Right atrium auricular region (tissue), 2 donors: ENCODE measurements around the gene SLC35B4. TPM values are rescaled to one million over a fixed set of nuclear protein-coding genes. Genes with fewer than 3 reads are reported as not detected.

Source experiments
- DNase-seq: peaks from one replicate; pipeline ENCODE4 v3.0.0-alpha.2; 2019; ENCODE audit warnings: low spot score
- H3K27ac ChIP-seq, 2 donors: fragments of 200-600 bp; sonication (generic); 1 replicate in 1 of 2; 2 replicates in 1 of 2; pipeline ENCODE4 v1.5.1; 2016 to 2019
- H3K27me3 ChIP-seq, 2 donors: fragments of 200-600 bp; sonication (generic); one replicate each; pipeline versions ENCODE4 v1.5.1 to v1.6.0; 2017 to 2019
- H3K36me3 ChIP-seq: fragments of 200-600 bp; sonication (generic); one replicate; pipeline ENCODE4 v1.5.1; 2016
- H3K4me1 ChIP-seq, 2 donors: fragments of 200-600 bp; sonication (generic); one replicate each; pipeline versions ENCODE4 v1.5.1 to v1.6.0; 2017 to 2019
- H3K4me3 ChIP-seq, 2 donors: fragments of 200-600 bp; sonication (generic); 1 replicate in 1 of 2; 2 replicates in 1 of 2; pipeline ENCODE4 v1.5.1; 2017 to 2019; ENCODE audit warnings: mild to moderate bottlenecking in 1 of 2, moderate library complexity in 1 of 2
- H3K9me3 ChIP-seq, 2 donors: fragments of 200-600 bp; sonication (generic); one replicate each; pipeline ENCODE4 v1.5.1; 2019
- total RNA-seq, 2 donors: library from RNA; depleted of rRNA; stranded (reverse); fragments of >200 nt; gene quantifications; one replicate each; pipeline ENCODE4 v1.1.0, GENCODE V29; 2016
- TF ChIP-seq, protein P1 (sequence below), 2 donors: fragments of 200-600 bp; sonication (generic); IDR thresholded peaks; one replicate each; pipeline ENCODE4 v1.5.1; 2019; ENCODE audit warnings: antibody characterized with exemption in 2 of 2

SLC35B4 gene
- total RNA-seq, 2 donors from 2014 or later: 3.4 to 4.8 TPM

DNA sequence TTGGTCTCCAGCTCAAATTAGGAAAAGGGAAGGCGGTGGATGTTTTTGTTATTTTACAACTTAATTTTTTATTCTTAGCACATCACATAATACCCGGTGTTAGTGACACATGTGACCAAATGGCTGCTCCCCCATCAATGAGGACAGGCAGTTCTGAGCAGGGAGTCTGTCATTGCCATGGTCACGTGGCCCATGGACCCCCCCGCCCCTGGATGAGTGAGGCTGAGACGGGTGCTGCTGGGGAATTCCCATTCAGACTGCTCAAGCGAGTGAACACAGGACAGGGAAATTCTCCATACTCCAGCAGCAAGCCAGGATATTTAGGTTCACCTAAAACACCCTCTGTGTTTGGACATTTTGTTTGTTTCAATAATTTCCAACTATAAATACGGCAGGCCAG lies 34.7 kb upstream of the SLC35B4 start:
- Histone ChIP-seq H3K9me3 (no peaks in the 10 kb centered on the region), H3K4me1 (no peaks in the 10 kb centered on the region), H3K27me3 (no peaks in the 10 kb centered on the region), H3K27ac (no peak overlapping the region), H3K4me3 (no peak overlapping the region), H3K36me3 (no peaks in the 10 kb centered on the region)
- no peak for DNase-seq
- TF ChIP-seq, protein P1, sequence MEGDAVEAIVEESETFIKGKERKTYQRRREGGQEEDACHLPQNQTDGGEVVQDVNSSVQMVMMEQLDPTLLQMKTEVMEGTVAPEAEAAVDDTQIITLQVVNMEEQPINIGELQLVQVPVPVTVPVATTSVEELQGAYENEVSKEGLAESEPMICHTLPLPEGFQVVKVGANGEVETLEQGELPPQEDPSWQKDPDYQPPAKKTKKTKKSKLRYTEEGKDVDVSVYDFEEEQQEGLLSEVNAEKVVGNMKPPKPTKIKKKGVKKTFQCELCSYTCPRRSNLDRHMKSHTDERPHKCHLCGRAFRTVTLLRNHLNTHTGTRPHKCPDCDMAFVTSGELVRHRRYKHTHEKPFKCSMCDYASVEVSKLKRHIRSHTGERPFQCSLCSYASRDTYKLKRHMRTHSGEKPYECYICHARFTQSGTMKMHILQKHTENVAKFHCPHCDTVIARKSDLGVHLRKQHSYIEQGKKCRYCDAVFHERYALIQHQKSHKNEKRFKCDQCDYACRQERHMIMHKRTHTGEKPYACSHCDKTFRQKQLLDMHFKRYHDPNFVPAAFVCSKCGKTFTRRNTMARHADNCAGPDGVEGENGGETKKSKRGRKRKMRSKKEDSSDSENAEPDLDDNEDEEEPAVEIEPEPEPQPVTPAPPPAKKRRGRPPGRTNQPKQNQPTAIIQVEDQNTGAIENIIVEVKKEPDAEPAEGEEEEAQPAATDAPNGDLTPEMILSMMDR (IDR thresholded peaks at IDR 0.05): no peak

DNA sequence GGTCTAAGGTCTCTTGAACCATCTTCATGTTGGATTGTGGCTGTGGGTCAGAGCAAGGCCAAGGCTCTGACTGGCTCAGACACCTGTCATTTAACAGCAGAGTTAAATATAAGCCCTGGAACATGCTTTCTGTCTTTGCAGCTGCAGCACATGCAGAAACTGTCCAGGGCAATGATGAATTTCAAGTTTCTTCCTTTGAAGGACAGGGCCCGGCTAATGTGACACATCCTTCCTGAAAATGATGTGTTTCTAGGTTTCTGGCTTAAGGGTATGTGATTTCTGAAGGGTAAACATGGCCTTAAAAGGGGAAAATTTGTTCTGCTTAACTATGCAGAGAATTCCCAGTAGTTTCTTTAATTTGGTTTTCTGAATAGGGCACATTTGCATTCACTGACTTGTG lies 34.0 kb upstream of the SLC35B4 start:
- Histone ChIP-seq H3K4me3 (no peak overlapping the region), H3K27ac (no peak overlapping the region), H3K9me3 (no peaks in the 10 kb centered on the region), H3K27me3 (no peaks in the 10 kb centered on the region), H3K36me3 (no peaks in the 10 kb centered on the region), H3K4me1 (no peaks in the 10 kb centered on the region)
- DNase-seq: no peak
- TF ChIP-seq, protein P1 (IDR thresholded peaks at IDR 0.05): no peak

DNA sequence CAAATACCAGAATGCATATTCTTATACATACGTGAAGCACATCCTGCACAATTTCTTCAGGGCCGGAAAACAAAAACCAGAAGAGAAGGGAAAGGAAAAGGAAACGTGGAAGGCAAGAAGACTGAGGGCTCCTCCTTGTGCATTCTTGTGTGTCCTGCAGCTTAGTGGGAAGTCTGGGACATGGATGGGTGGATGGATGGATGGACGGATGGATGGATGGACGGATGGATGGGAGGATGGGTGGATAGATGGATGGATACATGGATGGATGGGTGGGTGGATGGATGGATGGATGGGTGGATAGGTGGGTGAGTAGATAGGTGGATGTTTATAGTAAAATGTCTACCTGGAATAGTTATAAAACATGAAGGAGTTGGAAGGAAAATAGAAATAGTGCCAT lies 30.8 kb upstream of the SLC35B4 start:
- TF ChIP-seq, protein P1 (IDR thresholded peaks at IDR 0.05): no peak
- H3K9me3 ChIP-seq: no peaks in the 10 kb centered on the region
- no peak overlapping the region for H3K27ac ChIP-seq
- no peaks in the 10 kb centered on the region for H3K27me3 ChIP-seq
- no peak overlapping the region for H3K4me3 ChIP-seq
- H3K4me1 ChIP-seq: no peaks in the 10 kb centered on the region
- H3K36me3 ChIP-seq: no peaks in the 10 kb centered on the region
- no peak for DNase-seq

DNA sequence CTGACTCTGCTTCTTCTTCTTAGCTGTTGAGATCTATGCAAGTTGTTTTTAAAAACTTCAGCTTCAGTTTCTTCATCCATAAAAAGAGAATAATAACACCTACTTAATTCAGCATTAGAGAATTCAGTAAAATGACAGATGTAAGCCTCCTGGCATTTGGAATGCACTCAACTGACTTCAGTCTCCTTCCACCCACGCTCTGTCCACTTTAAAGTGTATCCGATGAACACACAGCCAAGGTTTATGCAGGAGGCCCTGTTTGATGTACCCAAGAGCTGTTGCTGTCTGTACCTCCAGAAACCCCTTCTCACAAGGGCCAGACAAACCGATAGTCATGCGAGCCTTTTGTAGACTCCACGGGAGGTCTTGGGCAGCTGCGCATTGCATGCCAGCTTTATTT lies 27.1 kb upstream of the SLC35B4 start:
- H3K4me3 ChIP-seq: no peak overlapping the region
- no peaks in the 10 kb centered on the region for H3K36me3 ChIP-seq
- H3K27me3 ChIP-seq: no peaks in the 10 kb centered on the region
- TF ChIP-seq, protein P1 (IDR thresholded peaks at IDR 0.05): no peak
- no peaks in the 10 kb centered on the region for H3K4me1 ChIP-seq
- H3K9me3 ChIP-seq: no peaks in the 10 kb centered on the region
- no peak for DNase-seq
- no peak overlapping the region for H3K27ac ChIP-seq

DNA sequence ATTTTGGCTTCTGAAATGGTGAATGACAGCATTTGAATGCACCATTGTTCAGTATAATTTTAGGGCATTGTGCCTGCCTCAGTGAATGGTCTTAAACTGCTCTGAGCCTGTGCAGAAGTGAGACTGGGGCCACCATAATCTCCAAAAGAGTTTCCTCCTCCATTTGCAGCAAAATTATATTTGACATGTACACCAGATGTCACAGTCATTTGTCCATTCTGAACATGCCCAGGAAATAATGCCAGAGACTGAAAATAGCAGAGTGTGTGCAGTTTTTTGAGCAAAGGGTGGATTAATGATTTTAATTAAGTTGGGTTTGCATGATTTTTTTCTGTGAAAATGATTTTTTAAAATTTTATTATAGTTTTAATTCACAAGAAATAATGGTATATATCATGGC lies 26.4 kb upstream of the SLC35B4 start:
- Histone ChIP-seq H3K36me3 (no peaks in the 10 kb centered on the region), H3K4me3 (no peak overlapping the region), H3K27me3 (no peaks in the 10 kb centered on the region), H3K9me3 (no peaks in the 10 kb centered on the region), H3K4me1 (no peaks in the 10 kb centered on the region), H3K27ac (no peak overlapping the region)
- TF ChIP-seq, protein P1 (IDR thresholded peaks at IDR 0.05): no peak
- no peak for DNase-seq

DNA sequence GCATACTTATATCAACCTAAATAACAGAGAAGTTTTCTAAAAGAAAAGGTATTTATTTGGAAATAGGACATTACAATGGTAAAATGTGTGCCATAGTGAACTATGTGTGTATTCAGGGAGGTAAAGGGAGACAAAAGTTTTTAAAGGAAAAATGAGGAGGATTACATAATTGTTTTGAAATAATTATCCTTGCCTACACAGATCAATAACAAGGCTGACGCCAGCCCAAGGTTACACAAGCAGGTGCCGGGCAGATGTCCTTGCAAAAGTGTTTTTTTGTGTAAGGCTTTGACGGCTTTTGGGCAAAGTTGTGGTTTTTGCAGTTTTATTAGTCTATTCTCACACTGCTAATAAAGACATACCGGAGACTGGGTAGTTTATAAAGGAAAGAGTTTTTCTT lies 22.7 kb upstream of the SLC35B4 start:
- TF ChIP-seq, protein P1 (IDR thresholded peaks at IDR 0.05): no peak
- no peak for DNase-seq

More for the DNA sequence above, 22.7 kb upstream of the SLC35B4 start:
- Histone ChIP-seq H3K4me3 (no peak overlapping the region), H3K27ac (no peak overlapping the region), H3K4me1 (no peaks in the 10 kb centered on the region), H3K36me3 (no peaks in the 10 kb centered on the region), H3K27me3 (no peaks in the 10 kb centered on the region), H3K9me3 (no peaks in the 10 kb centered on the region)
